ENCODE data around the gene RCL1.
"Not testable (repeated sequence)": the region's sequence is repeated elsewhere in the genome, so short reads cannot be mapped to it uniquely, and the experiment has no call there.

The RCL1 gene

DNA sequence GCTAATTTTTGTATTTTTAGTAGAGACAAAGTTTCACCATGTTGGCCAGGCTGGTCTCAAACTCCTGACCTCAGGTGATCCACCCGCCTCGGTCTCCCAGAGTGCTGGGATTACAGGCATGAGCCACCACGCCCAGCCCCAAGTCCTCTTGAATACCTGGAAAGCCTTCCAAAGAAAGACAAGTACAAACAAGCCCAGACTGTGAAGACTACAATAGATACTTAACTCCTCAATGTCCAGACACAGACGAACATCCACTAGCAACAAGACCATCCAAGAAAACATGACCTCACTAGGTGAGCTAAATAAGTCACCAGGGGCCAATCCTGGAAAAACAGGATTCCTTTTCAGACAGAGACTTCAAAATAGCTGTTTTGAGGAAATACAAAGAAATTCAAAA is 9.6 kb upstream of the RCL1 start:
- DNase-seq (ENCODE audit: low read depth), result not testable (repeated sequence)

DNA sequence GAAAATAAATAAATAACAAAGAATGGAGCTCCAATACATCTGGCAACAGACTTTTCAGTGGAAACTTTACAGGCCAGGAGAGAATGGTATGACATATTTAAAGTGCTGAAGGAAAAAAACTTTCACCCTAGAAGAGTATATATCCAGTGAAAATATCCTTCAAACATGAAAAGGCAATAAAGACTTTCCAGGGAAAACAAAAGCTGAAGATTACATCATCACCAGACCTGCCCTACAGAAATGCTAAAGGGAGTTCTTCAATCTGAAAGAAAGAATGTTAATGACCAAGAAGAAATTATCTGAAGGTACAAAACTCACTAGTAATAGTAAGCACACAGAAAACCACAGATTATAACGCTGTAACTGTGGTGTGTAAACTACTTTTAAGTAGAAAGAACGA is 8.3 kb upstream of the RCL1 start:
- DNase-seq (ENCODE audit: low read depth), result no peak

DNA sequence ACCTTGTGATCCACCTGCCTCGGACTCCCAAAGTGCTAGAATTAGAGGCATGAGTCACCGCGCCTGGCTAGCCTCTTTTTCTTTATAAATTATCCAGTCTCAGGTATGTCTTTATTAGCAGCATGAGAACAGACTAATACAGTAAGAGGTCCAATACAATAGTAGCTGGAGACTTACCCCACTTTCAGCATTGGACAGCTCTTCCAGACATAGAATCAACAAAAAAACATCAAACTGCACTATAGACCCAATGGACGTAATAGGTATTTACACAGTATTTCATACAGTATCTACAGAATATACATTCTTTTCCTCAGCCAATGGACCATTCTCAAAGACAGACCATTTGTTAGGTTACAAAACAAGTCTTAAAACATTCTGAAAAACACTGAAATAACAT is 6.1 kb upstream of the RCL1 start:
- no peak for DNase-seq (ENCODE audit: low read depth)

DNA sequence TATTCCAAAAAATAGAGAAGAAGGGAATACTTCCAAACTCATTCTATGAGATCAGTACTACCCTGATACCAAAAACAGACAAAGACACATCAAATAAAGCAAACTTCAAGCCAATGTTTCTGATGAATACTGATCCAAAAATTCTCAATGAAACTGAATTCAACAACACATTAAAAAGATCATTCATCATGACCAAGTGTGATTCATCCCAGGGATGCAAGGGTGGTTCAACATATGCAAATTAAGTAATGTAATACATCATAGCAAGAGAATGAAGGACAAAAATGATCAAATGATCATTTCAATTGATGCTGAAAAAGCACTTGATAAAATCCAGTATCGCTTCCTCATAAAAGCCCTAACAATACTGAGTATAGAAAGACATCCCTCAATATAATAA is 4.9 kb upstream of the RCL1 start:
- DNase-seq (ENCODE audit: low read depth), result no peak

DNA sequence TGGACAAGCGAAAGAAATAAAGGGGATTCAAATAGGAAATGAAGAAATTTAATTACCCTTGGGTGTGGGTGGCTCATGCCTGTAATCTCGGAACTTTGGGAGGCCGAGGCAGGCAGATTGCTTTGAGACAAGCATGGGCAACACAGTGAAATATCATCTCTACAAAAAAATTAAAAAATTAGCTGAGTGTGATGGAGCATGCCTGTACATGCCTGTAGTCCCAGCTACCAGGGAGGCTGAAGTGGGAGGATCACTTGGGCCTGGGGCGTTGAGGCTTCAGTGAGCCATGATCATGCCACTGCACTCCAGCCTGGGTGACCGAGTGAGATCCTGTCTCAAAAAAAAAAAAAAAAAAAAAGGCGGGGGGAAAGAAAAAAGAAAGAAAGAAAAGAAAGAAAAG is 4.0 kb upstream of the RCL1 start:
- DNase-seq (ENCODE audit: low read depth), result no peak

DNA sequence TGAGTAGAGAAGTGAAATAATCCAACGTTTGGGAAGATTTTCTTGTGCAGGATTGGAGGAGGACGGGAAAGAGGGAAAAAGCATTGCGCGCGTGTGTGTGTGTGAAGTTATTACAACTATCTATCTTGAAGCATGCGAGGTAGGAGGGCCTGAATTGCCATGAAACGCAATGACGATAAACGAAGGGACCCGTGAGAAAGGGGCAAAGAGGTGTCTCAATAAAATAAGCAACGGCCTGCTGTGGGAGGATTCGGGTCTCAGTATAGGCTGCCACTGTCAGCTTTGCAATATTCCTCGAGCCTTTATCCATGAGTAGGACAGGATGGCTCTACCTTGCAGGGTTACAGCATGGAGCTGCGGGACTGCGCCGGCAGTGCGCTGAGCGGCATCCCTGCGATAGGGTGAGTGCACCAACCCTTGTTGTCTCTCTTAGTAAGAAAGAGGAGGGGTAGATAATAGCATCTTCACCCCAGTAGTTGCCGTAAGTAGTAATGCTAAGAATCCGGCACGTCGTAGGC is 631 bp upstream of the RCL1 start:
- DNase-seq (ENCODE audit: low read depth), result no peak

DNA sequence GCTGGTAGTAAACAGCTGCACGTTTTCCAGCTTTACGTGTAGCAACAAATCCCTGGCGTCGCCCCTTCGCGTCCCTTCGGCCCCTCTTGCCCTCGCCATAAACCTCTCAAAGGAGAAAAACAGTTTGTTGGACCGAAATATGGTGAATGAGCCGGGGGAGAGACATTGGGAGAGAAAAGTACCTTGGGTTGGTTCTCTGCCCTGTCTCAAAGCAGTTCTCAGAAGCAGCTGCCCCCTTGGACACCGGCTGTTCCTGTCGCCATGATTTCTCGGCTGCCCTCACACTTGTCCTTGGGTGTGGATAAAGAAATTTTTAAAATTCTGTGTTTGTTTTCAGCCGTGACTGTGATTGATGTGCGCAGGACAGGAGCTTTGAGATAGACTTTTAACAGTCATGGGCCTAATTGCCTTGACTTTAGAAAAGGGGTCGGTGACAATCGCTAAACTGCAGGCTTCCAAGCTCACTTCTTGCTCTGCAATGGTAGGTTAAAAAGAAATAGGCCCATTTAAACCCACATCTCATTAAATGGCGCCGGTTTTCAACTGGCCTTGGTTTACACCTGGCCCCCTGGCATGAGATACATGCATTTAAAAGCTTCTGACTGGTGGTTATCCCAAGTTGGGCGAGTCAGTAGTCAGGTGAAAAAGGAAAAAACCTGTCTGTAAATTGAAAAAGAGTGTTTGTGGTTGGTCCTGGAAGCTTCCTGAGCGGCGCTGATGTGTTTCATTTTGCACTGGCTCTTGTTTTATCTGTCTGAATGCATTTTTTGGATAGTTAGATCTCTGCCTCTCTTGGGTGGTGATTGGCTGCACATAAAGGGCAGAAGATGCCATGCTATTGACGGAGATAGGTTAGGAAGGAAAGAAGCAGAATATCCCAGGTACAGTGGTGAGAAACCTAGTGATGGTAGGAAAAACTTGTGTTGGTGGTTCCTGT is 983 bp downstream of the RCL1 start:
- DNase-seq (ENCODE audit: low read depth), result no peak

DNA sequence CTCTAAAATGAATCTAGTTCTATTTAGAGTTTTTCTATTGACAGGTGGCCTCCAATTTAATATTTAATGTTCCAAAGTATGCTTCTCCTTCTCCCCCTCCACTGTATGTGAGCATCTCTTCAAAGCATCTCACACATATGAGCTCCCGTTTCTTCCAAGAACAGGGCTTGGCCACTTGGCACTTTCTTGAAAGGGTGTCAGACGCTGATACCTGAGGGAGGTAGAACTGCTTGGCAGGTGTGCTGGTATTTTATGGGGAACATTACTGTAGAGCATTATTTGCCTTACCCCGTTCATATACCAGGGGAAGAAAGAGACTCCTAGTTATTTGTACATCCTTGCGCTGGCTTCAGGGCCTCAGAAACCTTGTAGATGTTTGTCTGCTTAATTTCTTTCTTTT is 1.9 kb downstream of the RCL1 start:
- DNase-seq (ENCODE audit: low read depth), result no peak

DNA sequence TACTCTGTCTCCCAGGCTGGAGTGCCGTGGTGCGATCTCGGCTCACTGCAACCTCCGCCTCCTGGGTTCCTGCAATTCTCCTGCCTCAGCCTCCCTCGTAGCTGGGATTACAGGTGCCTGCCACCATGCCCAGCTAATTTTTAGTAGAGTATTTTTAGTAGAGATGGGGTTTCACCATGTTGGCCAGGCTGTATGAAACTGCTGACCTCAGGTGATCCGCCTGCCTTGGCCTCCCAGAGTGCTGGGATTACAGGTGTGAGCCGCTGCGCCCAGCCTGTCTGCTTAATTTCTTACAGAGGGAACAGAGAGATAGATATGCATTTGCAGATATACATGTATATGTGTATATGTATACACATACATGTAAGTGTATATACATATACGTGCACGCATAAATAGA is 2.4 kb downstream of the RCL1 start:
- DNase-seq (ENCODE audit: low read depth), result not testable (repeated sequence)

DNA sequence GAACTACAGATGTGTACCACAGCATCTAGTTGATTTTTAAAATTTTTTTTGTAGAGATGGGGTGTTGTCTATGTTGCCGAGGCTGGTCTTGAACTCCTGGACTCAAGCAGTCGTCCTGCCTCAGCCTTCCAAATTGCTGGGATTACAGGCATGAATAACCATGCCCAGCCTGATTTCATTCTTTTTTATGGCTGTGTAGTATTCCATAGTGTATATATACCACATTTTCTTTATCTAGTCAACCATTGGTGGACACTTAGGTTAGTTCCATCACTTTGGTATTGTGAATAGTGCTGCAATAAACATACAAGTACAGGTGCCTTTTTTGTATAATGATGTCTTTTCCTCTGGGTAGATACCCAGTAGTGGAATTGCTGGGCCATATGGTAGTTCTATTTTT is 3.8 kb downstream of the RCL1 start:
- DNase-seq (ENCODE audit: low read depth), result no peak

DNA sequence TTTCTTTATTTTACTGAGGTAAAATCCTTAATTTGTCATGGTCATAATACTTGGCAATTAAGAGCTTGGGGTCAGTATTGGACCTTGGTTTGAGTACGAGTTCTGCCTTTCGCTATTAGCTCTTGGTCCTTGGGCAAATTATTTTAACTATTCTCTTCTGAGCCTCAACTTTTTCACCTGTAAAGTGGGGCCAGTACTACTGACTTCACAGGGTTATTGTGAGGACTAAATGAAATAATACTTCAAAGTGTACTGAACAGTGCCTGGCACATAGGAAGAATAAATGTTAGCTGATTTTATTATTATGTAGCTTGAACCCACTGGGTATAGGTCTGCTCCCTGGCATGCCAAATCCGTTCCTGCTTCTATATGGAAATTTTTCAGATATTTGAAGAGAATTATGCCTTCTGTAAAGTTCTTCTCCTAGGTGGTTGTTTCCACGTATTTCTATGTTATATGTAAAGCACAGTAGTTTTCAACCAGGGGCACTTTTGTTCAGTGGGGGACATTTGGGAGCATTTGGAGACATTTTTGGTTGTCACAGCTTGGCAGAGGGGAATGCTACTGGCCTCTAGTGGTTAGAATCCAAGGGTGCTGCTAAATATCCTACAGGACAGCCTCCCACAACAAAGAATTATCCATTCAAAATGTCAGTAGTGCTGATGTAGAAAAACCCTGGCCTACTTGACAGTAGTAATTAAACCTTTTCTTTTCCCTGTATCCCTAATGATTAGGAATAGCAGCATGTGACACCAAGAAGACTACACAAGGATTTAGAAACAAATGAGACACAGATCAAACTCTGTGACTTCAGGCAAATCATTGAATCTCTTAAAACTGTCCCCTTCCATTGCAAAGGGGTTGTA is 4.5 kb downstream of the RCL1 start:
- DNase-seq (ENCODE audit: low read depth), result no peak

DNA sequence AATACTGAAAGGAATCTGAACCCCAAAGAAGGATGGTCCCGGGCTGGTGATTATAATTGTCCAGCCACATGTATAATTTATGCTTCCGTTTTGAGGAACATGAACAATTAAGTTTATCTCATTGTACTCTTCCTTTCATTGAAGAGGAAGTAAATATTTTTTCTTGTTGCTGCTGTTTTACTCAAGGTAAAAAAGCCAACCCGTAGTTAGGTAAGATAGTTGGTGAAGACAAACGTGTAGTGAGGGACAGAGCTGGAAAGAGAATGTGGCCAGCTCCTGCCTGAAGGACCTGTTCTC is 5.1 kb downstream of the RCL1 start:
- DNase-seq (ENCODE audit: low read depth), result no peak

DNA sequence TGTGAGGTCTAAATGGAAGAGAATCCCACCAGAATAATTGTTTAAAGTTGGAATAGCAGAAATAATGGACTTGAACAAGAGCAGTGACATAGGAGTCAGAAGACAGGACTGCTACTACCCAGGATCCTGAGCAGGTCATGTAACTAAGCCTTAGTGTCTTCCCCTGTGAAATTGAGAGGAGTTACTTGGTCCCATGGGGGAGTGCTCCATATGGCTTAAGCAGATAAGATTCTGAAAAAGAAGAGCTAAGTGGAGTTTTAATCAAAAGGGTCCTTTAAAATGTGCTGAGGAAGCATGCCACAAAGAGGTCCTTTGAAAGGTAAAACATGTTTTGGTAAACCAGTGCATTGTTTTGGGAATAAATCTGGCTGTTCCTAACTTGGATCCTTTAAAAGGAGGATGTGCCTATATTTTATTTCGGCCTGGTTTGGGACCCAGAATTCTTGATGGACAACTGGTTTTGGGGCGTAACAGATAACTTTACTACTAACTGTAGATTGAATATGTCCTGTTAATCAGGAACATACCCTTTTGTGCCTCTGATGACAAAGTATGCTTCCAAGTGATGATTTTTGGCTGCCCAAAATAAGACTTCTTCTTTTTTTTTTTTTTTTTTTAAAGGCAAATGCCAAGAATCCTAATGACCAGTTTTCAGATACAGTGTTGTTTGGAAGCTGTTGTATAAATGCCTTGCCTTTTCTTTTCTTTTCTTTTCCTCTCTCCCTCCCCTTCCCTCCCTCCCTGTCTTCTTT is 5.7 kb downstream of the RCL1 start:
- DNase-seq (ENCODE audit: low read depth), result no peak

DNA sequence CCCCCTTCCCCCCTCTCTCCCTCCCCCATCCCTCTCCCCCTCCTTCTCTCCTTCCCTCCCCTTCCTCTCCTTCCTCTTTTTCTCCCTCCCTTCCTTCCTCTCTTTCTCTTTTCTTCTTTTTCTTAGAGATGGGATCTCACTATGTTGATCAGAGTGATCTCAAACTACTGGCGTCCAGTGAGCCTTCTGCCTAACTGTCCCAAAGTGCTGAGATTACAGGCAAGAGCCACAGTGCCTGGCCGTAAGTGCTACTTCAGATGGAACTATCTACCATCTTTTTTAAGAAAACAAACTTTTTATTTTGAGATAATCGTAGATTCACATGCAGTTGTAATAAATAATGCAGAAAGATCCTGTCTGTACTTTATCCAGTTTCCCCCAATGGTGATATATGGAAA is 6.3 kb downstream of the RCL1 start:
- no peak for DNase-seq (ENCODE audit: low read depth)

DNA sequence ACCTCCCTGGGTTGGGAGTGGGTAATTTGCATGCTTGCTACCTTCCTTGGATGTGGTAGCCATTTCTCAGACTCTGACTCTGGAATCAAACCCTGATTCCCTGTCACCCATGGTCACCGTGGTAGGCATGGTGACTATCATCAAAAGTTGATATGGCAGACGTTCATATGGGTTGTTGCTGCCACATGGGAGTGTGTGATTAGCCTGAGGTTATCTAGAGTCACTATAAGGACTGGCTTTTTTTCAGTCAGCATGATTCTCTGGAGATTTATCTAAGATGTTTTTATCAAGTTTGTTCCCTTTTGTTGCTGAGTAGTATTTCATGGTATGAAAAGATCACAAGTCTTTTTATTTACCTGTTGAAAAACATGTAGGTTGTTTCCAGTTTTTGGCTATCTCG is 7.0 kb downstream of the RCL1 start:
- no peak for DNase-seq (ENCODE audit: low read depth)

DNA sequence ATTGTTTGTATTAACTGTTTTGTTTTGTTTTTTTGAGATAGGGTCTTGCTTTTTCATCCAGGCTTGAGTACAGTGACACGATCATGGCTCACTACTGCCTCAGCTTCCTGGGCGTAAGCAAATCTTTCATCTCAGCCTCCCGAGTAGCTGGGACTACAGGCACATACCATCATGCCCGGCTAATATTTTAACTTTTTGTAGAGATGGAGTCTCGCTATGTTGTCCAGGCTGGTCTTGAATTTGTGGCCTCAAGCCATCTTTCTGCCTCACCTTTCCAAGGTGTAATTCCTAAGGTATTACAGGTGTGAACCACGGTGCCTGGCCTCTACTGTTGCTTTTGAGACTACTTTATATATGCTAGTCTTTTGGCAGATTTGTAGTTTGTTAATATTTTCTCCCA is 8.4 kb downstream of the RCL1 start:
- no peak for DNase-seq (ENCODE audit: low read depth)

DNA sequence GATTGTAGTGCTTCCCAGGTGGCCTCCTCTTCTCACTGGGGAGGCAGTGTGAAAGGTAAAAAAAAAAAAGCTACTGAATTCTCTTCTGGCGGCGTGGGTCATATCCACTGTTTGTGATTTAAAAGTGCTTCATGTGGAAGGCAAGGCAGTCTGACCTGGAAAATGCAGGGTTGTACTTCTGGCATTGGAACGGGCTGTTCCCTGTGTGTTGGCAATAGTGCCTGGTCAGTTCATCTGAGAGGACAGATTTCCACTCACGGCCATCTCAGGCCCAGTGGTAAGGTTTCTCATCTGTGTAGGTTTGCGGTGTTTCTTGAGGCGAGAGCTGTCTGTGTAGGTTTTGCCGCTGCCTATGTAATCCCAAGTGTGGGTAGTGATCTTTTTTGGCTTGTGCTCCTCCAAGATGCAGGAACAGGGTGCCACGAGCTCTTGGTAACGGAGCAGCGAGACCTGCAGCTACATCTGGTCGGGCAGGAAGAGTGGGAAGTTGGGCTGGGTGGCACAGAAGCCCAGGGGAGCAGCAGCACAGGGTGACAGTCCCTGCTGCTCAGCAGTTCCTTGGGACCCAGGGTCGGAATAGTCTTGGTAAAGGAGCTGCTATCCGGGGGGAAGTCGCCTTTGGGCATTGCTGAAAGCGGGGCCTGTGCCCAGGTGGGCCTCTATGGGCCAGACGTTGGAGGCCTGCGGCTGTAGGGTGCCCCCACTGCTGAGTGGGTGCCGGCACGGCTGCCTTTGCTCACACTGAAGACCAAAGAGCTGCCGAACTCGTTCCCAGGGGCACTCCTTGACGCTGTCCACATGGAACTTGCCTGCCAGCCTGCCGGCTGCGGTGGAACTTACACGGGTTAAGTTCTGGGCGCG is 11.2 kb downstream of the RCL1 start:
- DNase-seq (ENCODE audit: low read depth), result no peak

DNA sequence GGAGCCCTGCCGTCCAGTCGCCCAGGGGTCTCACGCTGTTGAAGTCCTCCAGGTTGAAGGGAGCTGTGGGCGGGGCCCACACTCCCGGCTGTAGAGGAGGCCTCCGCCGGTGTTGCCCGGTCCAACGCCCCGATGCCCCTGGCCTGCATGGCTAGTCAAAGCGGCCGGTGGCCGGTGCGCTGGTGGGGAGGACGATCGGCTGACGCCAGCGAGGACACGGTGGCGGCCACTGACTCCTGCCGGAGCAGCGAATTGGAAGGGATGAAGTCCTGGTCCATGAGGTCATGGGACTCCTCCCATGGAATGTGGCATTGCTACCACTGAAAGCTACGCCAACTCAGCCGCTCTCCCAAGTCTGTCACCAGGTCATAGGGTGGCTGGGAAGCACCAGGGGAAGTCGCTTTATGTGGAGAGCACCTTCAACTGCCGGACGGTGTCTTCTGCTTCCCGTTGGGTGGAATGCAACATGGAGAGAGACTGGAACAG is 11.8 kb downstream of the RCL1 start:
- DNase-seq (ENCODE audit: low read depth), result no peak

DNA sequence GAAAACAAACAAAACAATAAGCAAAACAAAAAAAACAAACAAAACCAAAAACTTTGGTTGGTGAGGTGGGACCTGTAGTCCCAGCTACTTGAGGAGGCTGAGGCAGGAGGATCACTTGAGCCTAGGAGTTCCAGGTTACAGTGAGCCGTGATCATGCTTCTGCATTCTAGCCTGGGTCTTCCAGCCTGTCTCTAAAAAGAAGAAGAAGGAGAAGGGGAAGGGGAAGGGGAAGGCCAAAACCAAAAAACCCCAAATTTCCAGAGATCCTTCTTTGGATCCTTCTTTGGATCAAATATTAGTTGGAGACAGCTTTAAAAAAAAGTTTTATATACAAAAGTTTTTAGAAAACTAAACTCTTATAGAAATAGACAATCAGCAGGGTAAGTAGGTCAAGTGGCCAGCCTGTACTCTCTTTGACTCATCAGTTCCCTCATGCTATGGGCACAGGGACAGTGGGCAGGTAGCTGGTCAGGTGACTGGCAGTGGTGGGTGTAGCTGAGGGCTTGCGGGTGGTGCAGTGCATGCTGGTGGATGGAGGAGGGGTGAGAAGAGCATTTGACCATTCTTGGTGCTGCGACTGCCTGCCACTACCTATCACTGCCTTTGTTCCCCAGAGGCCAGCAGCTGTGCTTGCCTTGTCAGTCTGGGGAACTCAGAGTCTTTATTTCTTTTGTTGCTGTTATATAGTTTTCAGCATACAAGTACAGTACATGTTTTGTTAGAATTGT is 12.6 kb downstream of the RCL1 start:
- no peak for DNase-seq (ENCODE audit: low read depth)

DNA sequence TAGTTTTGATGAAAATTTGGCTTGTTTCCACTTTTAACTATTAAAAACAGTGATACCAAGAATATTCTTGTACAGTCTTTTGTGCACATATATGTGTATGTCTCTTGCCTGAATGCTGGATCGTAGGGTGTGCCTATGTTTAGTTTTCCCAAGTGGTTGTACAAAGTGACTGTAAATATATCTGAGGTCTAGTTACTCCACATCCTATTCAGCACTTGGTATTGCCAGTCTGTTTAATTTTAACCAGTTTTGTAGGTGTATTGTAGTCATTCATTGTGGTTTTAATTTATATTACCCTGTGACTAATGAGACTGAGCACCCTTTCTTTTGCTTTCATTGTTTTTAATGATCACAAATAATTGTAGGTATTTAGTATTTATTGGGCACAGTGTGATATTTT is 17.8 kb downstream of the RCL1 start:
- no peak for DNase-seq (ENCODE audit: low read depth)

DNA sequence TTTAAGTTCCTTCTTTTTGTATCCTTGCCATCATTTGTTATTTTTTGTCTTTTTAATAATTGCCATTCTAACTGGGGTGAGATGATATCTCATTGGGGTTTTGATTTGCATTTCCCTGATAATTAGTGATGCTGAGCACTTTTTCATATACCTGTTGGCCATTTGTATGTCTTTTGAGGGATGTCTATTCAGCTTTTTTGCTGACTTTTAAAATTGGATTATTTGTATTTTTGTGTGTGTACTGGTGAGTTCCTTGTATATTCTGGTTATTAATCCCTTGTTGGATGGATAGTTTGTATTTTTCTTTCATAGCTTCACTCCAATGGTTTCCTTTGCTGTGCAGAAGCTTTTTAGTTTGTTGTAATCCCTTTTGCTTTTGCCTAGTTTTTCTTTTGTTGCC is 19.1 kb downstream of the RCL1 start:
- DNase-seq (ENCODE audit: low read depth), result no peak

All from stimulated activated CD8-positive, alpha-beta memory T cell treated with anti-CD3 and anti-CD28 coated beads, Interleukin-4, amount 100 ng/mL, for 24 hours (primary cell).